HG02973 (cell line): ENCODE data around the gene WDR82.

ENCODE experiments used
- ATAC-seq: cut with Tn5 transposase; IDR thresholded peaks from one replicate; pipeline ENCODE4 v1.9.1; 2021; ENCODE audit warnings: moderate library complexity; ENCODE audit not compliant: unreplicated experiment

WDR82 gene

DNA sequence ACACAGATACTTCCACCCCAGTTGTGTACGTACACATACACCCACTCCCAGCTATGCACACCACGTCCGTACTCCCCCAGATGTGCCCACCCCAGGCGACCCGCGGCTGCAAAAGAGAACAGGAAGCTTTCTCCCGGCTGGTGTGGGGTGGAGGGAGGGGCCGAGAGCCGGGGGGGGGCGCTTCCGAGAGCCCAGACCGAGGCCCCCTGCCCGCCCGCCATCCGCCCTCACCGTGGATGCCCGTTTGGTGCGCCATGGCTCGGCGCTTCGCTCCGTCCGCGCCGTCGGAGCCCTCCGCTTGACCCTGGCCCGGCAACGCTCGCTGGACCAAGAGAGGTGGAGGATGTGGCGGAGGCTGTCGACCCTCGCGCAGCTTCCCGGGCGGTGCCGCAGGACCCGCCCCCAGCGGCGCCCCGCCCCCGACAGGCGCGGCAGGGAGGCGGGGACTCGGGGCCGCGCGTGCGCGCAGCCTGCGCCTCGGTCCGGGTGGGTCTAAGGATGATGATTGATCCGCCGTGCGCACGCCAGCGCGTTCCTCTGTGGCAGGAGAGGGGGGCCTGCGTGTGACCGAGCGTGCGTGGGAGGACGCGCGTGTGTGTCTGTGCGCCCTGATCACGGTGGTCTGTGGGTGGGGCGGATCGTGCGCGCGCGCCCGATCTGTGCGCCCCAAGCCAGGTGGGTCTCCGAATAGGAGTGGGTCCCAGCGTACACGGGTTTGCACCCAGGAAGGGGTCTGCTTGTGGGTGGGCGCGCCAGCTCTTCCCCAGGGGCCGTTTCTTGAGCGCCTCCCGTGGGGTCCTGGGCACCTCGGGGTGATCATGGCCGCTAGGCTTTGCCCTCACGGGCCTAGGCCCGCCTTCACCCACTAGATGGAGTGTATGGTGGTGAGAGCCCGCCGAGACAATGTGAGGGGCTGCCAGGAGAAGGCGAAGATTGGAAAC, 39.4 kb downstream of the WDR82 start, which contains the start of gene TWF2:
Gene TWF2 (minus strand): TSS at position 398 of the 941 bp plus-strand sequence. CDS start 142 bp downstream, at position 256.
- ATAC-seq = peak; percentile 56

- no peak for ATAC-seq
Measured at GRCh38 chr3:52238193-52238760, 40.2 kb downstream of the WDR82 start.

GRCh38 chr3:52237657-52238172, 40.7 kb downstream of the WDR82 start:
- no peak for ATAC-seq

- no peak for ATAC-seq
Measured at GRCh38 chr3:52237006-52237656, 41.3 kb downstream of the WDR82 start.

- no peak for ATAC-seq
Measured at GRCh38 chr3:52236424-52236886, 42.0 kb downstream of the WDR82 start.

DNA sequence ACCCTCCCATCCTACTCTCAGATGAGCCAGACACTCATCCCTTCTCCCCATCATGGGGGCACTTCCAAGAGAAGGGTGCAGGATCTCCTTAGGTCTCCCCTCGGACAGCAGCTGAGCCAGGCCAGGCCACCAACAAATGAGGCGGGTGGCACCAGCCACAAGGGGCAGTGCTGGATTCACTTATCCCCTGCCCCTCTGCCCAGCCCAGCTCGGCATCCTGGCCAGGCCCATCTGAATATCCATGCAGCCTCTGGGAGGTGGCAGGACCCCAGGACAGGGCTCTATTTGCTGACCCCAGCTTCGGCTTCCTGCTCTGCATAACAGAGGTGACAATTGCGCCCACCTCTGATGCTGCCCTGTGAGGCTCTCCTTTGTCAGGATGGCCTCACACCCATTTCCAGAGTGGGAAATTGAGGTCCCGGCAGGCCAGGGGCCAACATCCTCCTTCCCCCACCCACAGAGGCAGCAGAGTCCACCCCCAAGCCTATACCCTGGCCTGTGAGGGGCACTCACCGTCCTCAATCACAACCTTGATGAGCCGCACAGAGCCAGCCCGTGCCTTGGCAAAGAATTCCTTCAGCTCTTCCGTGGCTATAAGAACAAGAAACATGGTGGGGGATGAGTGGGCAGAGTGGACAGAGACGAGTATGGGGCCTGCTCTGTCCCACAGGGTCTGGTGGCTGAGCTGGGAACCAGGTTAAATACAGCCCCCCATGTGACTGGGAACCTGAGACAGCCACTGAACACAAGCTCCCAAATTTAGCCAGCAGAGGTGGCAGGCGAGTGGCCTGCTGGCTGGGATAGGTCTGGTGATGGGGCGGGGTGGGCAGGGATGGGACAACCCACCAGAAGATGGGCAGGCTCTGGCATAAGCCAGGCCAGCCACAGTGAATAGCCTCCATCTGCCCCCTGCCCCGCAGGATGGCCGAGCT, 43.7 kb downstream of the WDR82 start:
- ATAC-seq = no peak

- no peak for ATAC-seq
Measured at GRCh38 chr3:52233968-52234367, 44.5 kb downstream of the WDR82 start.

DNA sequence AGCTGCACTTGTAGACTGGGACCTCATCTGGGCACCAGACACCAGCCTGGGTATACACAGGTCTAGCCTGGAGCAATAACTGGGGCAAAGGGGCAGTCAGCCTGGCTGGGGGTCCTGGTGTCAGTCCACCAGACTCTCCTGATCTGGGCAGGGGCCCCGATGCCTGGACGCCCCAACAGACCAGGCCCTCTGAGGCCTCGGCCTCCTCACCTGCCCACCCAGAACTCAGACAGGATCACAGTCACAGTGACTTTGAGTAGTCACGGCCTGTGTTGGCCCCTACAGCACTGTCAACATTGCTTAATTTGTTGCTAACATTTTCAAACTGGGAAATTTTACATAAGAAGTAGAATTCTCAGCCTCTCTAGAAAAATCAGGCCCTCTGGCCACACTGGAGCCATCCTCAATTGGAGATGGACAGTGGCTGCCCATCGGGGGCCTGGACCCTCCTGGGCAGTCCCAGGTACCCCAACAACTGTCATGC, 45.3 kb downstream of the WDR82 start:
- no peak for ATAC-seq

GRCh38 chr3:52232279-52233107, 46.0 kb downstream of the WDR82 start:
- no peak for ATAC-seq

DNA sequence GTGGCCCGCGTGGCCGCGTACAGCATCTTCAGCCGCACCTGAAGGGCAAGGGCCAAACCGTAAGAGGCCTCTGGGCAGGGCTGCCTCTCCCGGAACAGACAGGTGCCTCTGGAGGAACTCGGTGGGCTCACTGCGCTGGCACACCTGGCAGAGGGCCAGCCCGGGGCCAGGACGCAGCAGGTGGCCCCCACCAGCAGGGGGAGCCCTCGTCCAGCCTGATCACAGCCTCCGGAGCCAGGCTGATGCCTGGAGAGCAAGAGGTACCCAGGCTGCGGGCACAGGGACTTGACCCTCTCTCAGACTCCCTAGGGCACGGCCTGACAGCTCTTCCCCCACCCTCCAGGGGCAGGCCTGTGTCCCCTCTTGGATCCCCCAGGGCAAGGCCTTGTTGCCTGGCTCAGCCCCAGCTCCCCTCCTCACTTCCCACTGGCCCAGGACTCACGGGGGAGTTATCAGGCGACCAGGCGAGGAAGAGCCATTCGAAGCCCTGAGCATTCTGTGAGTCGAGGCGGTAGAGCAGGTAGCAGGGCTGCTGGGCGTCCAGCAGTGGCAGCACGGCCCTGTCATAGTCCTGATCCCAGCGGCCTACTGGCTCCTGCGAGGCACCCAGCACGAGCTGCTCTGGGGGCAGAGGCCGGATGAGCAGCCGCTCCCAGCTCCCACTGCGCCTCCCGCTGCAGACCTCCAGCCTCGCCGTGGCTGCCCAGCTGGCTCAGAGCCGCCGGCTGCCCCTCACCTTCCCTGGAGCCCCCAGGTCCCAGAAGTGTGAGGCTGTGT, 46.8 kb downstream of the WDR82 start:
- ATAC-seq = no peak

GRCh38 chr3:52230889-52231499, 47.5 kb downstream of the WDR82 start:
- ATAC-seq = no peak

- no peak for ATAC-seq
Measured at GRCh38 chr3:52230461-52230860, 48.0 kb downstream of the WDR82 start.

DNA sequence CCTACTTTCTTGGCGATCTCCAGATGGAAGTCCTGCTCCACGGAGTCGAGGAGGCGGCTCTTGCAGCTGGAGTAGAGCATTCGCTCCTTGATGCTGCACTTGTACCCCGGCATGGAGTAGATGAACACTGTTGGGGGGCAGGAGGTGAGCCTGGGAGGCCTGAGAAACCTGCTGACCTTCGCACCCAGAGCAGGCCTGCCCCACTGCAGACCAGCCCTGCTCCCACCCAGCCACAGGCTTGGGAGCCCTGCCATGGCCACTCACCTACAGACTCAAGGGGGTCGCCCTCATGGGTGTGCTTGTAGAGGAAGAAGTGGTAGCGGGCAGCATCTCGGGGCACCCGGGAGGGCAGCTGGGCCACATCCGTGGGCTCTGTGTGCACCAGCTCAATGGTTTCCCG, 48.8 kb downstream of the WDR82 start:
- ATAC-seq = no peak

DNA sequence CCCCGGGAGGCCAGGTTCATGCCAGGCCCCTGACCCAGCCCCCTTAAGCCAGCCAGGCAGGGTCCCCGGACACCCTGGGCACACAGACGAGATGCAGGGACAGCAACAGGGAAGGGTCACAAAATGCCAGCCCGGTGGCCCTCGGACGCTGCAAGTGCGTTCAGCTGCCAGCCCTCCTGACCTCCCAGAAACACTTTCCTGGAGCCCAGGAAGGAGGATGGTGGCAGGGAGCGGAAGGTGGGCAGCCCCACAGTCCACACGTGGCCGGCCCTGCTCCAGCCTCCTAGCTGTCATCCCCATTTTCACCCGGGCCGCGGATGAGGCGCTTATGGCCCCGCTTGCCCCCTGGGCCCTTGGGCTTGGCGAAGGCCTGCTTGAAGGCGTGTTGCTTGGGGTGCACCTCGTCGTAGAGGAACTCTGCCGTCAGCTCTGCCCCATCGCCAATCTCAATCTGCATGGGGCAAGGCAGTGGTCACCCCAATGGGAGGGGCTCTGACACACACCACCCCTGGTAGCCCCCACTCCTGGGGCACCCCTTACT, 49.6 kb downstream of the WDR82 start:
- no peak for ATAC-seq

GRCh38 chr3:52228266-52228665, 50.2 kb downstream of the WDR82 start:
- ATAC-seq = no peak

DNA sequence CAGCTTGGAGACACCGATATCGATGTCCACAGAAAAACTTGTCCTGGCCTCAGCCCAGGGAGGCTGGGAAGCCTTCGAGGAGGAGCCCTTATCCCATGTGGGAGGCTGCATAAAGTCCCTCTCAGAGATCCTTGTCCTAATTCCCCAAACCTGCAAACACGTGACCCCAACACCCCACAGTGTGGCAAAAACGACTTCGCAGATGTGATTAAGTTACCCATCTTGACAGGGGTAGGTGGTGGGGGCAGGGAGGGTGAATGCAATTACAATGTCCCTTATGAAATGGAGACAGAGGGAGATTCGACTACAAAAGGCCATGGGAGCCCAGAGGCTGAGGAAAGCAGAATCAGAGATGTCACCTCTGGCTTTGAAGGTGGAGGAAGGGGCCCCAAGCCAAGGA, 50.7 kb downstream of the WDR82 start:
- no peak for ATAC-seq

GRCh38 chr3:52227117-52227516, 51.3 kb downstream of the WDR82 start:
- no peak for ATAC-seq
